RWPE2 (cell line): ENCODE data around the gene TENM4.
A peak's percentile ranks its signal among the peaks of the same experiment; 100 is the strongest.

Source experiments
- ATAC-seq: fragments of 200-7000 bp; cut with Tn5 transposase; 3 replicates; pipeline ENCODE4 v1.9.1; 2021; ENCODE audit warnings: low read depth
- DNase-seq: peaks from one replicate; pipeline ENCODE4 v3.0.0-alpha.2; 2020; ENCODE audit warnings: low spot score
- H3K27ac ChIP-seq: fragments of 450-650 bp; 2 replicates; pipeline ENCODE4 v1.5.1; 2017; ENCODE audit warnings: mild to moderate bottlenecking; ENCODE audit not compliant: poor library complexity, severe bottlenecking
- H3K27me3 ChIP-seq: fragments of 250-450 bp; sonication (Bioruptor Pico); 2 replicates; pipeline ENCODE4 v1.5.1; 2021; ENCODE audit warnings: mild to moderate bottlenecking, moderate library complexity; ENCODE audit not compliant: insufficient read depth, poor library complexity, severe bottlenecking
- H3K36me3 ChIP-seq: fragments of 250-450 bp; sonication (Bioruptor Pico); 2 replicates; pipeline ENCODE4 v1.5.1; 2020; ENCODE audit warnings: low read depth, mild to moderate bottlenecking, moderate library complexity
- H3K4me1 ChIP-seq: fragments of 250-450 bp; sonication (Bioruptor Pico); 2 replicates; pipeline ENCODE4 v1.5.1; 2021; ENCODE audit warnings: mild to moderate bottlenecking, moderate library complexity; ENCODE audit not compliant: insufficient read depth, poor library complexity, severe bottlenecking
- H3K4me3 ChIP-seq: fragments of 250-450 bp; sonication (Bioruptor Pico); 2 replicates; pipeline ENCODE4 v1.5.1; 2021; ENCODE audit warnings: mild to moderate bottlenecking, moderate library complexity; ENCODE audit not compliant: severe bottlenecking
- H3K9me3 ChIP-seq: fragments of 250-450 bp; sonication (Bioruptor Pico); 2 replicates; pipeline ENCODE4 v1.5.1; 2021; ENCODE audit warnings: mild to moderate bottlenecking, moderate library complexity; ENCODE audit not compliant: severe bottlenecking
- CTCF ChIP-seq: fragments of 450-650 bp; IDR thresholded peaks from one replicate; pipeline ENCODE4 v1.5.1; 2017; ENCODE audit warnings: mild to moderate bottlenecking, moderate library complexity; ENCODE audit not compliant: poor library complexity, severe bottlenecking

The TENM4 gene

GRCh38 chr11:79472819-79473529, 32.1 kb upstream of the TENM4 start:
- no peak for ATAC-seq
- Histone ChIP-seq H3K27me3 (no peaks in the 10 kb centered on the region), H3K27ac (no peak overlapping the region)

GRCh38 chr11:79471071-79471844, 30.4 kb upstream of the TENM4 start:
- ATAC-seq, result no peak
- Histone ChIP-seq H3K27ac (no peak overlapping the region), H3K36me3 (no peaks in the 10 kb centered on the region), H3K9me3 (no peaks in the 10 kb centered on the region), H3K4me3 (no peak overlapping the region), H3K4me1 (no peaks in the 10 kb centered on the region), H3K27me3 (no peaks in the 10 kb centered on the region)
- no peak for TF ChIP-seq CTCF
- DNase-seq, result no peak

More at GRCh38 chr11:79472819-79473529, 32.1 kb upstream of the TENM4 start:
- no peak for TF ChIP-seq CTCF
- H3K4me3 ChIP-seq, result no peak overlapping the region
- H3K9me3 ChIP-seq, result no peaks in the 10 kb centered on the region
- H3K4me1 ChIP-seq, result no peaks in the 10 kb centered on the region
- no peak for DNase-seq
- no peaks in the 10 kb centered on the region for H3K36me3 ChIP-seq

GRCh38 chr11:79470161-79470560, 29.3 kb upstream of the TENM4 start:
- no peak for TF ChIP-seq CTCF
- no peaks in the 10 kb centered on the region for H3K4me1 ChIP-seq
- H3K27me3 ChIP-seq, result no peaks in the 10 kb centered on the region
- ATAC-seq, result no peak
- no peak overlapping the region for H3K4me3 ChIP-seq
- no peak overlapping the region for H3K27ac ChIP-seq
- DNase-seq, result no peak
- H3K9me3 ChIP-seq, result no peaks in the 10 kb centered on the region
- no peaks in the 10 kb centered on the region for H3K36me3 ChIP-seq

GRCh38 chr11:79467761-79468160, 26.9 kb upstream of the TENM4 start:
- DNase-seq (no peak), ATAC-seq (no peak)
- TF ChIP-seq CTCF, result no peak
- no peaks in the 10 kb centered on the region for H3K4me1 ChIP-seq
- H3K27ac ChIP-seq, result no peak overlapping the region
- no peak overlapping the region for H3K4me3 ChIP-seq
- H3K9me3 ChIP-seq, result no peaks in the 10 kb centered on the region
- H3K36me3 ChIP-seq, result no peaks in the 10 kb centered on the region
- H3K27me3 ChIP-seq, result no peaks in the 10 kb centered on the region

GRCh38 chr11:79466411-79466810, 25.6 kb upstream of the TENM4 start:
- peak; percentile 89 for ATAC-seq
- TF ChIP-seq CTCF, result no peak
- H3K36me3 ChIP-seq, result no peaks in the 10 kb centered on the region
- H3K4me1 ChIP-seq, result peaks cover 1% of the 10 kb centered on the region
- H3K4me3 ChIP-seq, result no peak overlapping the region
- DNase-seq, result no peak
- H3K27ac ChIP-seq, result no peak overlapping the region
- H3K9me3 ChIP-seq, result no peaks in the 10 kb centered on the region
- H3K27me3 ChIP-seq, result no peaks in the 10 kb centered on the region
